ENCODE results near the gene NR2F6.
"Not testable (repeated sequence)": the region's sequence is repeated elsewhere in the genome, so short reads cannot be mapped to it uniquely, and the experiment has no call there.

Gene NR2F6

GRCh38 chr19:17194608-17195007 is 51.1 kb downstream of the NR2F6 start:
- WGBS (ENCODE audit: insufficient coverage, insufficient read length): no CpG with 5 or more reads among the region's 16 CpGs
- Histone ChIP-seq H3K36me3 (ENCODE audit: control insufficient read depth, insufficient read depth, low read length) (peaks cover 23% of the 10 kb centered on the region), H3K4me1 (ENCODE audit: control insufficient read depth, insufficient read depth, low read length) (no peaks in the 10 kb centered on the region), H3K27ac (ENCODE audit: low read length) (no peak overlapping the region), H3K4me3 (ENCODE audit: low read length) (no peak overlapping the region), H3K27me3 (ENCODE audit: control insufficient read depth, insufficient read depth, low read length) (no peaks in the 10 kb centered on the region), H3K9me3 (ENCODE audit: control insufficient read depth, insufficient read depth, low read length) (no peaks in the 10 kb centered on the region)
- no peak for DNase-seq (ENCODE audit: low read depth, low spot score)

GRCh38 chr19:17192751-17193150 is 53.0 kb downstream of the NR2F6 start:
- H3K9me3 ChIP-seq (ENCODE audit: control insufficient read depth, insufficient read depth, low read length): no peaks in the 10 kb centered on the region
- peaks cover 22% of the 10 kb centered on the region for H3K36me3 ChIP-seq (ENCODE audit: control insufficient read depth, insufficient read depth, low read length)
- DNase-seq (ENCODE audit: low read depth, low spot score): no peak
- no peak overlapping the region for H3K27ac ChIP-seq (ENCODE audit: low read length)
- WGBS (ENCODE audit: insufficient coverage, insufficient read length): no CpG with 5 or more reads among the region's 26 CpGs
- no peaks in the 10 kb centered on the region for H3K4me1 ChIP-seq (ENCODE audit: control insufficient read depth, insufficient read depth, low read length)
- no peaks in the 10 kb centered on the region for H3K27me3 ChIP-seq (ENCODE audit: control insufficient read depth, insufficient read depth, low read length)
- no peak overlapping the region for H3K4me3 ChIP-seq (ENCODE audit: low read length)

GRCh38 chr19:17191736-17192135 is 54.0 kb downstream of the NR2F6 start:
- not testable (repeated sequence) for H3K4me3 ChIP-seq (ENCODE audit: low read length); H3K27me3 ChIP-seq (ENCODE audit: control insufficient read depth, insufficient read depth, low read length); H3K4me1 ChIP-seq (ENCODE audit: control insufficient read depth, insufficient read depth, low read length); H3K9me3 ChIP-seq (ENCODE audit: control insufficient read depth, insufficient read depth, low read length); H3K27ac ChIP-seq (ENCODE audit: low read length); DNase-seq (ENCODE audit: low read depth, low spot score)
- no CpG with 5 or more reads among the region's 6 CpGs for WGBS (ENCODE audit: insufficient coverage, insufficient read length)
- H3K36me3 ChIP-seq (ENCODE audit: control insufficient read depth, insufficient read depth, low read length): peaks cover 27% of the 10 kb centered on the region

- Histone ChIP-seq H3K27me3 (ENCODE audit: control insufficient read depth, insufficient read depth, low read length) (no peaks in the 10 kb centered on the region), H3K4me1 (ENCODE audit: control insufficient read depth, insufficient read depth, low read length) (0 out of 2 replicates have a peak, but pooled peaks cover 2% of the 10 kb centered on the region), H3K36me3 (ENCODE audit: control insufficient read depth, insufficient read depth, low read length) (peaks cover 7% of the 10 kb centered on the region), H3K27ac (ENCODE audit: low read length) (no peak overlapping the region), H3K4me3 (ENCODE audit: low read length) (no peak overlapping the region), H3K9me3 (ENCODE audit: control insufficient read depth, insufficient read depth, low read length) (no peaks in the 10 kb centered on the region)
- DNase-seq (ENCODE audit: low read depth, low spot score): no peak
- WGBS (ENCODE audit: insufficient coverage, insufficient read length): no CpG with 5 or more reads among the region's 8 CpGs
Measured at GRCh38 chr19:17185590-17185989, 60.1 kb downstream of the NR2F6 start.

GRCh38 chr19:17184371-17184841 is 61.3 kb downstream of the NR2F6 start:
- Histone ChIP-seq H3K27ac (ENCODE audit: low read length) (no peak overlapping the region), H3K36me3 (ENCODE audit: control insufficient read depth, insufficient read depth, low read length) (peaks cover 7% of the 10 kb centered on the region), H3K9me3 (ENCODE audit: control insufficient read depth, insufficient read depth, low read length) (no peaks in the 10 kb centered on the region), H3K4me3 (ENCODE audit: low read length) (no peak overlapping the region), H3K4me1 (ENCODE audit: control insufficient read depth, insufficient read depth, low read length) (0 out of 2 replicates have a peak, but pooled peaks cover 2% of the 10 kb centered on the region), H3K27me3 (ENCODE audit: control insufficient read depth, insufficient read depth, low read length) (no peaks in the 10 kb centered on the region)
- DNase-seq (ENCODE audit: low read depth, low spot score): no peak
- no CpG with 5 or more reads among the region's 12 CpGs for WGBS (ENCODE audit: insufficient coverage, insufficient read length)

GRCh38 chr19:17183858-17184321 is 61.8 kb downstream of the NR2F6 start:
- H3K27me3 ChIP-seq (ENCODE audit: control insufficient read depth, insufficient read depth, low read length): no peaks in the 10 kb centered on the region
- H3K9me3 ChIP-seq (ENCODE audit: control insufficient read depth, insufficient read depth, low read length): no peaks in the 10 kb centered on the region
- H3K4me3 ChIP-seq (ENCODE audit: low read length): no peak overlapping the region
- peaks cover 7% of the 10 kb centered on the region for H3K36me3 ChIP-seq (ENCODE audit: control insufficient read depth, insufficient read depth, low read length)
- H3K27ac ChIP-seq (ENCODE audit: low read length): no peak overlapping the region
- no peak for DNase-seq (ENCODE audit: low read depth, low spot score)
- no CpG with 5 or more reads among the region's 11 CpGs for WGBS (ENCODE audit: insufficient coverage, insufficient read length)
- H3K4me1 ChIP-seq (ENCODE audit: control insufficient read depth, insufficient read depth, low read length): 0 out of 2 replicates have a peak, but pooled peaks cover 2% of the 10 kb centered on the region

GRCh38 chr19:17183271-17183761 is 62.4 kb downstream of the NR2F6 start:
- H3K27me3 ChIP-seq (ENCODE audit: control insufficient read depth, insufficient read depth, low read length): no peaks in the 10 kb centered on the region
- H3K27ac ChIP-seq (ENCODE audit: low read length): no peak overlapping the region
- no CpG with 5 or more reads among the region's 14 CpGs for WGBS (ENCODE audit: insufficient coverage, insufficient read length)
- DNase-seq (ENCODE audit: low read depth, low spot score): no peak
- 0 out of 2 replicates have a peak, but pooled peaks cover 2% of the 10 kb centered on the region for H3K4me1 ChIP-seq (ENCODE audit: control insufficient read depth, insufficient read depth, low read length)
- H3K36me3 ChIP-seq (ENCODE audit: control insufficient read depth, insufficient read depth, low read length): peaks cover 7% of the 10 kb centered on the region
- H3K9me3 ChIP-seq (ENCODE audit: control insufficient read depth, insufficient read depth, low read length): no peaks in the 10 kb centered on the region
- no peak overlapping the region for H3K4me3 ChIP-seq (ENCODE audit: low read length)

Data from iPS DF 6.9 (cell line).